Hepatocyte (in vitro differentiated cells): ENCODE results near the gene ZDHHC14. TPM values are rescaled to one million over a fixed set of nuclear protein-coding genes. Genes with fewer than 3 reads are reported as not detected.
"Not testable (repeated sequence)": the region's sequence is repeated elsewhere in the genome, so short reads cannot be mapped to it uniquely, and the experiment has no call there.

Experiments used
- DNase-seq: peaks from one replicate; pipeline ENCODE4 v3.0.0-alpha.2; 2016; ENCODE audit warnings: low spot score
- H2AFZ ChIP-seq: fragments of 200-600 bp; sonication (generic); 2 replicates; pipeline ENCODE4 v1.6.0; 2016; ENCODE audit warnings: antibody characterized with exemption, mild to moderate bottlenecking
- H3K27ac ChIP-seq: fragments of 200-600 bp; sonication (generic); 2 replicates; pipeline ENCODE4 v1.5.1; 2016; ENCODE audit warnings: mild to moderate bottlenecking
- H3K27me3 ChIP-seq: fragments of 200-600 bp; sonication (generic); 2 replicates; pipeline ENCODE4 v1.6.1; 2016
- H3K36me3 ChIP-seq: fragments of 200-600 bp; sonication (generic); replicated peaks from 2 replicates; pipeline ENCODE4 v1.5.1; 2016; ENCODE audit warnings: low read depth; ENCODE audit not compliant: insufficient read depth
- H3K4me1 ChIP-seq: fragments of 200-600 bp; sonication (generic); 2 replicates; pipeline ENCODE4 v1.5.1; 2016; ENCODE audit warnings: mild to moderate bottlenecking, moderate library complexity; ENCODE audit not compliant: insufficient read depth
- H3K4me2 ChIP-seq: fragments of 200-600 bp; sonication (generic); 2 replicates; pipeline ENCODE4 v1.6.0; 2016
- H3K4me3 ChIP-seq: fragments of 200-600 bp; sonication (generic); 2 replicates; pipeline ENCODE4 v1.5.1; 2016; ENCODE audit warnings: mild to moderate bottlenecking
- H3K79me2 ChIP-seq: fragments of 200-600 bp; sonication (generic); 2 replicates; pipeline ENCODE4 v1.6.0; 2017; ENCODE audit warnings: mild to moderate bottlenecking
- H3K9me2 ChIP-seq: fragments of 200-600 bp; sonication (generic); replicated peaks from 2 replicates; pipeline ENCODE4 v1.6.0; 2017; ENCODE audit warnings: mild to moderate bottlenecking; ENCODE audit not compliant: insufficient read depth
- H3K9me3 ChIP-seq: fragments of 200-600 bp; sonication (generic); 2 replicates; pipeline ENCODE4 v1.5.1; 2016; ENCODE audit warnings: low read depth, mild to moderate bottlenecking
- H4K20me1 ChIP-seq: fragments of 200-600 bp; sonication (generic); 2 replicates; pipeline ENCODE4 v1.6.0; 2016; ENCODE audit warnings: mild to moderate bottlenecking; ENCODE audit not compliant: insufficient read depth, poor library complexity, severe bottlenecking
- EZH2 ChIP-seq: fragments of 200-600 bp; sonication (generic); IDR thresholded peaks from 2 replicates; pipeline ENCODE4 v1.6.1; 2016; ENCODE audit warnings: antibody characterized with exemption, mild to moderate bottlenecking, borderline replicate concordance
- EZH2phosphoT487 ChIP-seq: fragments of 200-600 bp; sonication (generic); IDR thresholded peaks from one replicate; pipeline ENCODE4 v1.6.1; 2018; ENCODE audit warnings: antibody characterized with exemption, mild to moderate bottlenecking, low read depth, moderate library complexity; ENCODE audit not compliant: unreplicated experiment, severe bottlenecking
- WGBS: methylation state at CpG from one replicate; pipeline ENCODE4 v1.1.6; 2016; ENCODE audit warnings: low lambda C conversion rate; ENCODE audit errors: missing lambda C conversion rate; 5-methylcytosine and 5-hydroxymethylcytosine counted together
- polyA plus RNA-seq: library from polyadenylated mRNA; unstranded; fragments of >200 nt; fragmentation: Nextera tagmentation; extraction: Ambion mirVana; gene quantifications from 2 replicates; pipeline ENCODE4 v1.2.1, GENCODE V29; 2016
- total RNA-seq: library from RNA; depleted of rRNA; stranded (reverse); fragments of >200 nt; gene quantifications from 2 replicates; pipeline ENCODE4 v1.2.3, GENCODE V29; 2014
- TF ChIP-seq, protein P1 (sequence below): fragments of 200-600 bp; sonication (generic); IDR thresholded peaks from 2 replicates; pipeline ENCODE4 v1.5.1; 2016; ENCODE audit warnings: antibody characterized with exemption, mild to moderate bottlenecking; ENCODE audit not compliant: poor library complexity

Gene ZDHHC14
- total and polyA plus RNA-seq, 2 experiments from 2014 or later = 11.8 to 25.2 TPM

DNA sequence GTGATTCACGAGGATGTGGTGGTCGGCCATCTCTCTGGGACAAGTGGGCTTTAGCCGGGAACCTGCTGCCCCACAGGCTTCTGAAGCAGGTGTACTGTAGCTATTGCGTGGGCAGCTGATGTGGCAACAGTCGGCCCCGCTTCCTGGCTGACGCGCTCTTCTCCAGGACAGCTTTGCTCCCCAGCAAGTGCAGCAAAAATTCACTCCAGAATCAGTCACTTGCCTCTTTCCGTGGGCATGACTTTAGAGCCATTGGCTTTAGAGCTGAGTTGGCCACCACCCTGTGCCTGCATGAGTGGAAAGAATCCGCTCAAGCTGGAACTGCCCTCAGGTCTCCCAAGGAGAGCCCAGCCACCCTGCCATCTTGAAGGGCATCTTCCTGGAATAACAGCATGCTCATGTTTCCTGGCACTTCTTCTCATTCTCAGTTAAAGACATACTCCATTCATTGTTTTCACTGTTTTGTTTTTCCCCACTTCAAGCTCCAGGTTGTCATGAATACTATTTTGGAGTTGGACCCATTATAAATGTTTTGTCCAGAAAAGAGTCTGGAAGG is 178.3 kb downstream of the ZDHHC14 start:
- TF ChIP-seq EZH2phosphoT487 (no peak), EZH2 (no peak)
- TF ChIP-seq, protein P1, sequence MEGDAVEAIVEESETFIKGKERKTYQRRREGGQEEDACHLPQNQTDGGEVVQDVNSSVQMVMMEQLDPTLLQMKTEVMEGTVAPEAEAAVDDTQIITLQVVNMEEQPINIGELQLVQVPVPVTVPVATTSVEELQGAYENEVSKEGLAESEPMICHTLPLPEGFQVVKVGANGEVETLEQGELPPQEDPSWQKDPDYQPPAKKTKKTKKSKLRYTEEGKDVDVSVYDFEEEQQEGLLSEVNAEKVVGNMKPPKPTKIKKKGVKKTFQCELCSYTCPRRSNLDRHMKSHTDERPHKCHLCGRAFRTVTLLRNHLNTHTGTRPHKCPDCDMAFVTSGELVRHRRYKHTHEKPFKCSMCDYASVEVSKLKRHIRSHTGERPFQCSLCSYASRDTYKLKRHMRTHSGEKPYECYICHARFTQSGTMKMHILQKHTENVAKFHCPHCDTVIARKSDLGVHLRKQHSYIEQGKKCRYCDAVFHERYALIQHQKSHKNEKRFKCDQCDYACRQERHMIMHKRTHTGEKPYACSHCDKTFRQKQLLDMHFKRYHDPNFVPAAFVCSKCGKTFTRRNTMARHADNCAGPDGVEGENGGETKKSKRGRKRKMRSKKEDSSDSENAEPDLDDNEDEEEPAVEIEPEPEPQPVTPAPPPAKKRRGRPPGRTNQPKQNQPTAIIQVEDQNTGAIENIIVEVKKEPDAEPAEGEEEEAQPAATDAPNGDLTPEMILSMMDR = no peak
- no peak overlapping the region for H3K27ac ChIP-seq
- H3K9me2 ChIP-seq = no peaks in the 10 kb centered on the region
- H3K36me3 ChIP-seq = no peaks in the 10 kb centered on the region
- H2AFZ ChIP-seq = no peak overlapping the region
- no peaks in the 10 kb centered on the region for H4K20me1 ChIP-seq
- H3K27me3 ChIP-seq = no peaks in the 10 kb centered on the region
- H3K4me2 ChIP-seq = no peak overlapping the region
- H3K4me1 ChIP-seq = no peaks in the 10 kb centered on the region
- no peaks in the 10 kb centered on the region for H3K9me3 ChIP-seq
- no peak overlapping the region for H3K4me3 ChIP-seq
- WGBS = 96% methylated on average over 10 of the region's 10 CpGs
- DNase-seq = no peak
- H3K79me2 ChIP-seq = no peaks in the 10 kb centered on the region

DNA sequence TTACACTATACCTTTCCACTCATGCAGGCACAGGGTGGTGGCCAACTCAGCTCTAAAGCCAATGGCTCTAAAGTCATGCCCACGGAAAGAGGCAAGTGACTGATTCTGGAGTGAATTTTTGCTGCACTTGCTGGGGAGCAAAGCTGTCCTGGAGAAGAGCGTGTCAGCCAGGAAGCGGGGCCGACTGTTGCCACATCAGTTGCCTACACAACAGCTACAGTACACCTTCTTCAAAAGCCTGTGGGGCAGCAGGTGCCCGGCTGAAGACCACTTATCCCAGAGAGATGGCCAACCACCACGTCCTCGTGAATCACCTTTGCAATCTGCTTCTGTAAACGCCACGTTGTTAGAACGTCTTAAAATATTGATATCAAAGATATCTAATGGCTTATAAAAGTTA is 179.1 kb downstream of the ZDHHC14 start:
- H4K20me1 ChIP-seq, H3K36me3 ChIP-seq, H3K4me2 ChIP-seq, H3K4me3 ChIP-seq, H3K9me2 ChIP-seq, H3K27ac ChIP-seq, H2AFZ ChIP-seq, H3K4me1 ChIP-seq, H3K27me3 ChIP-seq, DNase-seq, H3K9me3 ChIP-seq, H3K79me2 ChIP-seq: not testable (repeated sequence)
- whole genome bisulfite sequencing = 96% methylated on average over 10 of the region's 10 CpGs

DNA sequence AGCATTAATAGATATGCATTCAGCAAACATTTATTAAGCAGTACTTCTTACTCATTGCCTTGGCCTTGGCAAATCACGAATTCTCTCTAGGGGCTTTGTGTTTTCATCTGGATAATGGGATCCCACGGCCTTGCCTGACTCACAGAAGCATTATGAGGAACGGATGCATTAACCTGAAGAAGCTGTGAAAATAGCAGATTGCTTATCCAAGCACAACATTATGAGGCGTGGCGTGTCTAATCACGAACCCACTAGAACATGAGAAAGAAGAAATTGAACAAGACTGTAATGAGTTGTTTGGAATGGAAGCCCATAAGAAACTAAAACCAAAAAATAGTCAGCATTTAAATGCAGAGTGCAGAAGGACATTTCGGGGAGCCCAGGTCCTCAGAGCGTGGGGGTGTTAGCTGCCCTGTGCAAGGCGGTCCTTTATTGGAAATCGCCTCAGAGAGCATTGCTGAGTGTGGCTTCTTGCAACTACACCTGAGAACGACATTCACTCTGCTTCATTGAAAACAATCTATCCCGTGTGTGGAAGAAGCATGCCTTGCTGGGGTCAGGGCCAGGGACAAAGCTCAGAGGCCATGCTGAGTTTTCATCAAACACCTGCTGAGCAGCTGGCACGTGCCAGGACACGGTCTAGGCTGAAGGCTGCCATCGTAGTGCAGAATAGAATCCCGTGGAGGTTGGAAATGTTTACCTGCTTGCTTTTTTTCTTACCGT is 179.9 kb downstream of the ZDHHC14 start:
- H3K9me2 ChIP-seq = no peaks in the 10 kb centered on the region
- H3K4me3 ChIP-seq = no peak overlapping the region
- no peaks in the 10 kb centered on the region for H3K9me3 ChIP-seq
- H3K27me3 ChIP-seq = no peaks in the 10 kb centered on the region
- H3K79me2 ChIP-seq = no peaks in the 10 kb centered on the region
- DNase-seq = no peak
- no peaks in the 10 kb centered on the region for H4K20me1 ChIP-seq
- H3K36me3 ChIP-seq = no peaks in the 10 kb centered on the region
- no peaks in the 10 kb centered on the region for H3K4me1 ChIP-seq
- H3K4me2 ChIP-seq = no peak overlapping the region
- TF ChIP-seq EZH2phosphoT487 (no peak), EZH2 (no peak)
- TF ChIP-seq, protein P1 = no peak
- 93% methylated on average over 17 of the region's 17 CpGs for WGBS
- H2AFZ ChIP-seq = no peak overlapping the region
- H3K27ac ChIP-seq = no peak overlapping the region

DNA sequence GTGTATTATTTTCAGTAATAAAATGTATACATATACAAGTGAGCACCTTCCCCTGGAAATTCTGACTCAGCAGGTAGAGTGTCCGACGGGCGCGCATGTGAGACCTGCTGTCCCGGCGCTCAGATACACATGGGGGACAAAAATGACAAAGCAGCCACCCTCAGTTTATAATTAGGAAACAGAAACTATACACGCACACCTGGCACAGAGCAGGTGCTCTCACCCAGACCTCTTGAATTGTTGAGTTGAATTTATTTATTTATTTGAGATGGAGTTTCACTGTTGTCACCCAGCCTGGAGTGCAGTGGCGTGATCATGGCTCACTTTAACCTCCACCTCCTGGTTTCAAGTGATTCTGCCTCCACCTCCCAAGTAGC is 180.4 kb downstream of the ZDHHC14 start:
- no peaks in the 10 kb centered on the region for H4K20me1 ChIP-seq
- H3K79me2 ChIP-seq = no peaks in the 10 kb centered on the region
- H3K27ac ChIP-seq = no peak overlapping the region
- no peak for DNase-seq
- no peak overlapping the region for H3K4me2 ChIP-seq
- no peaks in the 10 kb centered on the region for H3K36me3 ChIP-seq
- H3K27me3 ChIP-seq = no peaks in the 10 kb centered on the region
- no peak overlapping the region for H2AFZ ChIP-seq
- no peaks in the 10 kb centered on the region for H3K4me1 ChIP-seq
- H3K4me3 ChIP-seq = no peak overlapping the region
- 99% methylated on average over 8 of the region's 8 CpGs for WGBS
- no peaks in the 10 kb centered on the region for H3K9me3 ChIP-seq
- TF ChIP-seq, protein P1 = no peak
- TF ChIP-seq EZH2 = no peak
- no peak for TF ChIP-seq EZH2phosphoT487
- H3K9me2 ChIP-seq = no peaks in the 10 kb centered on the region
